Activated B cell treated with CpG ODN at 0.5 μM for 24 hours (primary cell): Measurements from ENCODE around the gene TNS2. TPM values are rescaled to one million over a fixed set of nuclear protein-coding genes. Genes with fewer than 3 reads are reported as not detected.
A peak's percentile ranks its signal among the peaks of the same experiment; 100 is the strongest.

Experiments
- ATAC-seq: fragments of 200-7000 bp; cut with Tn5 transposase; one replicate; pipeline ENCODE4 v1.10.0; 2021; ENCODE audit warnings: low read depth, mild to moderate bottlenecking, moderate library complexity
- CTCF ChIA-PET: fragments of 350-600 bp; sonication (Branson Sonifier 250); formaldehyde crosslinking; loops from one replicate; lab custom pipeline; 2021; ENCODE audit warnings: antibody characterized with exemption; lab: Charles Lee
- POLR2A ChIA-PET: fragments of 350-600 bp; sonication (Branson Sonifier 250); formaldehyde crosslinking; loops from one replicate; lab custom pipeline; 2021; ENCODE audit warnings: antibody characterized with exemption; lab: Charles Lee
- DNase-seq: peaks from one replicate; pipeline ENCODE4 v3.0.0; 2022
- H3K27ac Mint-ChIP-seq: one replicate; pipeline ENCODE4 v1.8.0; 2020; ENCODE audit warnings: mixed read lengths
- H3K27me3 Mint-ChIP-seq: one replicate; pipeline ENCODE4 v1.8.0; 2021; ENCODE audit warnings: mixed read lengths
- H3K36me3 Mint-ChIP-seq: one replicate; pipeline ENCODE4 v1.8.0; 2021; ENCODE audit warnings: low read depth, mixed read lengths
- H3K4me1 Mint-ChIP-seq: one replicate; pipeline ENCODE4 v1.8.0; 2021; ENCODE audit warnings: mixed read lengths
- H3K4me3 Mint-ChIP-seq: one replicate; pipeline ENCODE4 v1.8.0; 2020; ENCODE audit warnings: mild to moderate bottlenecking, mixed read lengths
- H3K9me3 Mint-ChIP-seq: one replicate; pipeline ENCODE4 v1.8.0; 2020; ENCODE audit warnings: mixed read lengths
- intact Hi-C: fragments of 100-400 bp; cut with micrococcal nuclease; formaldehyde crosslinking; loops from one replicate; pipeline ENCODE4 v1.15.1; 2024
- total RNA-seq: library from RNA; stranded (reverse); gene quantifications from 2 replicates; pipeline ENCODE4 v1.2.3, GENCODE V29; 2022
- TF ChIP-seq, protein P1 (sequence below): fragments of 200-600 bp; IDR thresholded peaks from one replicate; pipeline ENCODE4 v1.8.0; 2022; ENCODE audit warnings: antibody characterized with exemption, mild to moderate bottlenecking

The TNS2 gene
- total RNA-seq, 1 donor from 2014 or later: 1.5 TPM

DNA sequence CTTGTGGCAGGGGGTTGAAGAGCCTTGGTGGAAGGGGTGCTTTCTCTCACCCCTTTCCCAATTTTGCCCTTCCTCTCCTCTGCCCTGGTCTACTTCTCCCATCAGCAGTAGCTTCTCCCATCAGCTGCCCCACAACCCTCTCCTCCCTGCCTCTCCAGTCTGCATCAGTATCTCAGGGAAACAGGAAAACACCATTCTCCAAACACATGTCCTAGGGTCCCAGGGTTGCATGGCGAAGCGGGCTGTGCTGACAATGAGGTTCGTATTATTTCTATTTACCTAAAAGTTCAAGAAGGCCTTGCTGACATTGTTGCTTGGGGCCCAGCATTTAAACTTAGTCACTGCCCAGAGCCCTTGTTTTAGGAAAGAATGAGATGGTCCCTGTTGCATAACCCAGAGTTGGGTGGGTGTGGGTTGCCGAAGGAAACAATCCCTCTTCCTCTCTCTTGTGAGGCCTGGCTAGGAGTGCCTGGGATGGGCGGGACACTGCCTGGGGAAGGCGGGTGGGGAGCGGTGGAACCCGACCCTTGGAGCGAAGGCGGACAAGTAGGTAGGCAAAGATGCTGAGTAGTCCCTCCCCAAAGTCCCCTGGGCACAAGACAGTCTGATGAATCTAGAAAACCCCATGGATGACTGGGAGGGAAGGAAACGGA, 46.4 kb downstream of the TNS2 start:
- no peak for ATAC-seq

DNA sequence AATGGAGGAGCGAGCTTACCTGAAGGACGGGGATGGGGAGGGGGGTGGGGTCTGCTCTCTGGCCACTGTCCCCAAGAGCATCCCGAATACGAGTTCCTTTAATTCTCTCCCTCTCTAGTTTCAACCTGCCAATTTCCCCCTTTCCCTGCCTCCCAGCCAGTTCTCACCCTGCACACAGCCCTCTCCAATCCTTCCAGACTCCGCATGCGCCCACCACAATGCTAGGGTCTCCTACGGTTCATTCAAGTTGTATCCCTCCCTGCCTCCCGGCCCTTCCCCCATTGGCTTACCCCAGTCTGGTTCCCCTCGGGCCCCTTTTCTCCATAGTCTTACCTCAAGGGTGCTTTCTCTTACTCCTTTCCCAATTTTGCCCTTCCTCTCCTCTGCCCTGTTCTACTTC, 46.9 kb downstream of the TNS2 start:
- ATAC-seq: no peak
- no peaks in the 10 kb centered on the region for H3K36me3 Mint-ChIP-seq

More for the DNA sequence above, 46.4 kb downstream of the TNS2 start:
- POLR2A ChIA-PET: no interaction called here
- peaks cover 21% of the 10 kb centered on the region for H3K4me1 Mint-ChIP-seq
- TF ChIP-seq, protein P1, sequence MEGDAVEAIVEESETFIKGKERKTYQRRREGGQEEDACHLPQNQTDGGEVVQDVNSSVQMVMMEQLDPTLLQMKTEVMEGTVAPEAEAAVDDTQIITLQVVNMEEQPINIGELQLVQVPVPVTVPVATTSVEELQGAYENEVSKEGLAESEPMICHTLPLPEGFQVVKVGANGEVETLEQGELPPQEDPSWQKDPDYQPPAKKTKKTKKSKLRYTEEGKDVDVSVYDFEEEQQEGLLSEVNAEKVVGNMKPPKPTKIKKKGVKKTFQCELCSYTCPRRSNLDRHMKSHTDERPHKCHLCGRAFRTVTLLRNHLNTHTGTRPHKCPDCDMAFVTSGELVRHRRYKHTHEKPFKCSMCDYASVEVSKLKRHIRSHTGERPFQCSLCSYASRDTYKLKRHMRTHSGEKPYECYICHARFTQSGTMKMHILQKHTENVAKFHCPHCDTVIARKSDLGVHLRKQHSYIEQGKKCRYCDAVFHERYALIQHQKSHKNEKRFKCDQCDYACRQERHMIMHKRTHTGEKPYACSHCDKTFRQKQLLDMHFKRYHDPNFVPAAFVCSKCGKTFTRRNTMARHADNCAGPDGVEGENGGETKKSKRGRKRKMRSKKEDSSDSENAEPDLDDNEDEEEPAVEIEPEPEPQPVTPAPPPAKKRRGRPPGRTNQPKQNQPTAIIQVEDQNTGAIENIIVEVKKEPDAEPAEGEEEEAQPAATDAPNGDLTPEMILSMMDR: no peak
- no peaks in the 10 kb centered on the region for H3K9me3 Mint-ChIP-seq
- DNase-seq: no peak
- CTCF ChIA-PET: no interaction called here
- H3K36me3 Mint-ChIP-seq: no peaks in the 10 kb centered on the region
- H3K27me3 Mint-ChIP-seq: peaks cover 15% of the 10 kb centered on the region
- no peak overlapping the region for H3K27ac Mint-ChIP-seq
- intact Hi-C loops: loop anchor here (5.0 kb wide), 1 partner anchor 44 kb away; the partner anchor contains the start of gene TNS2
- H3K4me3 Mint-ChIP-seq: peak overlapping the region; percentile 13

GRCh38 chr12:53097207-53097563, 47.3 kb downstream of the TNS2 start:
- TF ChIP-seq, protein P1: no peak
- H3K27me3 Mint-ChIP-seq: peaks cover 15% of the 10 kb centered on the region
- ChIA-PET POLR2A (interaction anchor here (1.6 kb wide), 1 partner anchor 18 kb away, joined by 12 read pairs; the partner anchor contains the start of gene SPRYD3), CTCF (interaction anchor here (1.2 to 5.3 kb wide), 2 partner anchors 13 to 31 kb away, joined by 3 to 133 read pairs; no protein-coding TSS in a partner anchor)
- H3K4me1 Mint-ChIP-seq: peaks cover 21% of the 10 kb centered on the region
- H3K27ac Mint-ChIP-seq: no peak overlapping the region
- intact Hi-C loops: loop anchor here (5.0 kb wide), 1 partner anchor 45 kb away; the partner anchor contains the start of gene TNS2
- DNase-seq: no peak
- H3K36me3 Mint-ChIP-seq: no peaks in the 10 kb centered on the region
- ATAC-seq: no peak
- no peaks in the 10 kb centered on the region for H3K9me3 Mint-ChIP-seq
- H3K4me3 Mint-ChIP-seq: peak overlapping the region; percentile 80

More for the DNA sequence above, 46.9 kb downstream of the TNS2 start:
- Mint-ChIP-seq H3K4me1 (peaks cover 21% of the 10 kb centered on the region), H3K27me3 (peaks cover 15% of the 10 kb centered on the region), H3K9me3 (no peaks in the 10 kb centered on the region), H3K4me3 (peak overlapping the region; percentile 80), H3K27ac (no peak overlapping the region)
- no peak for DNase-seq
- TF ChIP-seq, protein P1: no peak
- CTCF ChIA-PET: interaction anchor here (5.3 kb wide), 1 partner anchor 30 kb away, joined by 133 read pairs; no protein-coding TSS in a partner anchor
- intact Hi-C loops: loop anchor here (5.0 kb wide), 1 partner anchor 44 kb away; the partner anchor contains the start of gene TNS2
- POLR2A ChIA-PET: no interaction called here

DNA sequence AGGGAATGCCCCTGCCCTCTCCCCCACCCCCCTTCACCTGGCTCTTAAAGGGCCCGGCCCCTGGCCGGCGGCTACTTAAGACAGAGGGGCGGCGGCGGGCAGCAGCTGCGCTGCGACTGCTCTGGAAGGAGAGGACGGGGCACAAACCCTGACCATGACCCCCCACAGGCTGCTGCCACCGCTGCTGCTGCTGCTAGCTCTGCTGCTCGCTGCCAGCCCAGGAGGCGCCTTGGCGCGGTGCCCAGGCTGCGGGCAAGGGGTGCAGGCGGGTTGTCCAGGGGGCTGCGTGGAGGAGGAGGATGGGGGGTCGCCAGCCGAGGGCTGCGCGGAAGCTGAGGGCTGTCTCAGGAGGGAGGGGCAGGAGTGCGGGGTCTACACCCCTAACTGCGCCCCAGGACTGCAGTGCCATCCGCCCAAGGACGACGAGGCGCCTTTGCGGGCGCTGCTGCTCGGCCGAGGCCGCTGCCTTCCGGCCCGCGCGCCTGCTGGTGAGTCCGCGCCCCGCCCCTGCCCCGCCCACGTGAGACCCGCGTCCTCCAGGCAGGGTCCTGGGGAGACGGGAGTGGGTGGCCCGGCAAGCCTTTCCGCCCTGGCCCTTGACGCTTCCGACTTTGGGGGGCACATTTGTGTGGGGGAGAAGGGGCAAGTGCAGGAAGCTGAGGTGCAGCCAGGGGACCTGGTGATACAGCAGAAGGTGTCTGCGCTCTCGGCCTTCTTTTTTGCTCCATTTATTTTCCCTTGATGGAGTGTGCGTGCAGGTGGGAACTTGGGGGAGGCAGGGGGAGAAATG, 47.9 kb downstream of the TNS2 start, which contains the start of gene IGFBP6:
IGFBP6 (plus strand) TSS at position 104 of the 790 bp plus-strand sequence; CDS start at position 155, 51 bp downstream.
- POLR2A ChIA-PET: interaction anchor here (1.1 to 1.6 kb wide), 2 partner anchors 19 to 32 kb away, joined by 3 to 12 read pairs; partner anchors contain the start of gene SPRYD3
- ATAC-seq (peak; percentile 85), DNase-seq (peak; percentile 59)
- peaks cover 22% of the 10 kb centered on the region for H3K4me1 Mint-ChIP-seq
- H3K9me3 Mint-ChIP-seq: no peaks in the 10 kb centered on the region
- intact Hi-C loops: loop anchor here (2.0 to 5.0 kb wide), 3 partner anchors 45 to 213 kb away; partner anchors contain the start of gene TNS2
- peak within 1 kb of the TSS; percentile 80 for H3K4me3 Mint-ChIP-seq
- TF ChIP-seq, protein P1: no peak
- H3K27ac Mint-ChIP-seq: no peak within 1 kb of the TSS
- peaks cover 15% of the 10 kb centered on the region for H3K27me3 Mint-ChIP-seq
- CTCF ChIA-PET: interaction anchor here (0.7 to 5.3 kb wide), 9 partner anchors 8 to 100 kb away, joined by 3 to 133 read pairs (median 4); partner anchors contain the start of gene SPRYD3
- no peaks in the 10 kb centered on the region for H3K36me3 Mint-ChIP-seq
